ENCODE results near the gene EYS. TPM values are rescaled to one million over a fixed set of nuclear protein-coding genes. Genes with fewer than 3 reads are reported as not detected.

The EYS gene
- total RNA-seq, 1 experiment from 2014 or later = 1.5 TPM

DNA sequence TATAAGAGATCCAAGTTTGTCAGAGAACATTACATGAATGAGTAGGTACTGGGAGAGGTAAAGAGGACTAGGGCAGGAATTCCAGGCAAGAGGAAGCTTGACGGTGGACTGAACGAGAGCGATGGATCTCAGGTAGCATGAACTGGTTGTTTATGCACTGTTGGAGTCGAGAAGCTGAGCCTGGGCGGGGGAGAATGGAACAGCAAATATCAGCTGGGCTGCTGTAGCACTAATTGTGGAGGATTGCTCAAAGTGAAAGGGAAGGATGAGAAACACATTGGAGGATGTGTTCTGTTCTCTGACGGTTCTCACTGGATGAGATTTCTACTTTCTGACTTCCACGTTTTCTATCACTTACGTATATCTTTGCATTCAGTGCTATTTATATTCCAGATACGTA is 1907.2 kb downstream of the EYS start:
- no peaks in the 10 kb centered on the region for H3K36me3 Mint-ChIP-seq (ENCODE audit: insufficient read depth, unreplicated experiment)
- POLR2A ChIA-PET = interaction anchor here (0.6 kb wide), 1 partner anchor 471 kb away, joined by 3 read pairs; no protein-coding TSS in a partner anchor
- no peak for TF ChIP-seq CTCF (IDR thresholded peaks at IDR 0.05; ENCODE audit: unreplicated experiment)
- H3K27me3 Mint-ChIP-seq (ENCODE audit: insufficient read depth, unreplicated experiment) = no peaks in the 10 kb centered on the region
- H3K4me1 Mint-ChIP-seq (ENCODE audit: insufficient read depth, unreplicated experiment) = peaks cover 14% of the 10 kb centered on the region
- H3K9me3 Mint-ChIP-seq (ENCODE audit: unreplicated experiment) = no peaks in the 10 kb centered on the region
- no TSS peak for BruUV-seq (replicated peaks)
- no peak overlapping the region for H3K4me3 Mint-ChIP-seq (ENCODE audit: unreplicated experiment)
- DNase-seq (ENCODE audit: unreplicated experiment) = no peak
- CTCF ChIA-PET = interaction anchor here (1.0 kb wide), 1 partner anchor 14 kb away, joined by 3 read pairs; no protein-coding TSS in a partner anchor
- intact Hi-C loops (cut with micrococcal nuclease) = no loop called here
- H3K27ac Mint-ChIP-seq (ENCODE audit: low read depth, unreplicated experiment) = no peak overlapping the region

- no peak for DNase-seq (ENCODE audit: unreplicated experiment)
- intact Hi-C loops (cut with micrococcal nuclease) = no loop called here
Measured at GRCh38 chr6:63799313-63799712, 1907.7 kb downstream of the EYS start.

DNA sequence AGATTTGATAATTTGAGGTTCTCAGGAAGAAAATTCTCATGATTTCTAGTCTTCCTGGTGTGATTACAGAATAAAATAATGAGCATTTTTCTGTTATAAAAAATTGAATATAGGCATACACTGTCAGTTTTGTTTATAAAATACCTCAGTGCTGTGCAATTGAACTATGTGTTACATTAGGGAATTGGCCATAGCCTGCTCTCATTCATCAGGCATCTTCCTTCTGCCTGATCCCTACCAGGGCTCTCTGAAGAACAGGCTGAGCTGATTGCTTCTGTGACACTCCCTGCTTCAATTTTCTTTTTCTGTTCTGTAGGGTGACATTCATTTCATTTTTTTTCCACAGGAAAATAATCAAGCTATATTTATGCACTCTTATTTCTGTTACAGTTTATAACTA is 1908.6 kb downstream of the EYS start:
- no peaks in the 10 kb centered on the region for H3K36me3 Mint-ChIP-seq (ENCODE audit: insufficient read depth, unreplicated experiment)
- BruUV-seq (replicated peaks) = no TSS peak
- intact Hi-C loops (cut with micrococcal nuclease) = no loop called here
- no peak for DNase-seq (ENCODE audit: unreplicated experiment)
- ChIA-PET POLR2A (interaction anchor here (0.8 to 1.6 kb wide), 4 partner anchors 9 to 225 kb away, joined by 3 to 4 read pairs (median 3); partner anchors contain the start of gene PHF3), CTCF (interaction anchor here (0.5 to 1.6 kb wide), 3 partner anchors 201 to 446 kb away, joined by 3 to 8 read pairs (median 4); no protein-coding TSS in a partner anchor)
- H3K4me3 Mint-ChIP-seq (ENCODE audit: unreplicated experiment) = no peak overlapping the region
- peaks cover 5% of the 10 kb centered on the region for H3K4me1 Mint-ChIP-seq (ENCODE audit: insufficient read depth, unreplicated experiment)
- no peaks in the 10 kb centered on the region for H3K9me3 Mint-ChIP-seq (ENCODE audit: unreplicated experiment)
- no peak for TF ChIP-seq CTCF (IDR thresholded peaks at IDR 0.05; ENCODE audit: unreplicated experiment)
- H3K27me3 Mint-ChIP-seq (ENCODE audit: insufficient read depth, unreplicated experiment) = no peaks in the 10 kb centered on the region
- H3K27ac Mint-ChIP-seq (ENCODE audit: low read depth, unreplicated experiment) = no peak overlapping the region

More at GRCh38 chr6:63799313-63799712, 1907.7 kb downstream of the EYS start:
- no peaks in the 10 kb centered on the region for H3K9me3 Mint-ChIP-seq (ENCODE audit: unreplicated experiment)
- H3K4me1 Mint-ChIP-seq (ENCODE audit: insufficient read depth, unreplicated experiment) = peaks cover 9% of the 10 kb centered on the region
- ChIA-PET CTCF (interaction anchor here (0.6 to 1.6 kb wide), 2 partner anchors 13 to 447 kb away, joined by 4 to 8 read pairs; no protein-coding TSS in a partner anchor), POLR2A (interaction anchor here (0.6 to 1.6 kb wide), 4 partner anchors 8 to 470 kb away, joined by 3 read pairs; no protein-coding TSS in a partner anchor)
- BruUV-seq (replicated peaks) = no TSS peak
- H3K27me3 Mint-ChIP-seq (ENCODE audit: insufficient read depth, unreplicated experiment) = no peaks in the 10 kb centered on the region
- TF ChIP-seq CTCF (IDR thresholded peaks at IDR 0.05; ENCODE audit: unreplicated experiment) = no peak
- no peaks in the 10 kb centered on the region for H3K36me3 Mint-ChIP-seq (ENCODE audit: insufficient read depth, unreplicated experiment)
- H3K27ac Mint-ChIP-seq (ENCODE audit: low read depth, unreplicated experiment) = no peak overlapping the region
- H3K4me3 Mint-ChIP-seq (ENCODE audit: unreplicated experiment) = no peak overlapping the region

DNA sequence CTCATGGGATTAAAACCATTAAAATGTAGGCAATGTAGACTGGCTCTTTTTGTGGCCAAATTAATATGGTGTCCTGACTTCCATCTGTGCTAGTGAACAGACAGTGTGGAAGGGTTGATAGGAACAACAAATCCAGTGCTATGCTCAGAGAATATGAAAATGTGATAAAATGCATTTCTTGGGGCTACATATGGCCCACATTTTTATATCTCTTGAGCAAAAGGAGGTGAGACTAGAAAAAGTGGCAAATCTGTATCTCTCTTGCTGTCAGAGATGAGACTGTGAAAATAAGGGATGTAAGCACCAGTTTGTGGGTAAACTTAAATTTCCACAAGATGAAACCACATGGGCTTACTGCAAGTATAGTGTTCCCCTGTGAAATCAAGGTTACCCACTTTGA is 1909.3 kb downstream of the EYS start:
- no peaks in the 10 kb centered on the region for H3K36me3 Mint-ChIP-seq (ENCODE audit: insufficient read depth, unreplicated experiment)
- no peak for DNase-seq (ENCODE audit: unreplicated experiment)
- intact Hi-C loops (cut with micrococcal nuclease) = no loop called here
- ChIA-PET POLR2A (no interaction called here), CTCF (interaction anchor here (1.2 to 1.6 kb wide), 2 partner anchors 200 to 445 kb away, joined by 3 to 8 read pairs; no protein-coding TSS in a partner anchor)
- BruUV-seq (replicated peaks) = no TSS peak
- H3K4me1 Mint-ChIP-seq (ENCODE audit: insufficient read depth, unreplicated experiment) = peaks cover 5% of the 10 kb centered on the region
- H3K4me3 Mint-ChIP-seq (ENCODE audit: unreplicated experiment) = no peak overlapping the region
- no peaks in the 10 kb centered on the region for H3K9me3 Mint-ChIP-seq (ENCODE audit: unreplicated experiment)
- H3K27me3 Mint-ChIP-seq (ENCODE audit: insufficient read depth, unreplicated experiment) = no peaks in the 10 kb centered on the region
- TF ChIP-seq CTCF (IDR thresholded peaks at IDR 0.05; ENCODE audit: unreplicated experiment) = no peak
- no peak overlapping the region for H3K27ac Mint-ChIP-seq (ENCODE audit: low read depth, unreplicated experiment)

Measured in MCF 10A (cell line).